GM12878 (cell line): ENCODE data around the gene FGF12. TPM values are rescaled to one million over a fixed set of nuclear protein-coding genes. Genes with fewer than 3 reads are reported as not detected.

Source experiments
- ATAC-seq: fragments of 200-7000 bp; cut with Tn5 transposase; 3 replicates; pipeline ENCODE4 v1.9.1; 2020; ENCODE audit warnings: mild to moderate bottlenecking, moderate library complexity
- BruUV-seq: library from RNA; stranded (reverse); fragments of 400-500 nt; replicated peaks from 2 replicates; lab custom pipeline; 2021; lab: Mats Ljungman, UMichigan
- CTCF ChIA-PET: fragments of 300-600 bp; sonication (Branson Sonifier 250); formaldehyde crosslinking; extraction: SDS; loops from one replicate; lab custom pipeline; 2021; ENCODE audit warnings: inconsistent platforms; lab: Yijun Ruan, JAX
- POLR2A ChIA-PET: fragments of 350-600 bp; formaldehyde crosslinking; extraction: SDS; loops from one replicate; lab custom pipeline; 2021; ENCODE audit warnings: inconsistent platforms; lab: Charles Lee
- RAD21 ChIA-PET: fragments of 300-600 bp; sonication (Branson Sonifier 250); formaldehyde crosslinking; loops from one replicate; lab custom pipeline; 2023; ENCODE audit warnings: antibody characterized with exemption; ENCODE audit not compliant: unreplicated experiment; lab: Charles Lee
- SMC1A ChIA-PET: fragments of 300-600 bp; sonication (Branson Sonifier 250); formaldehyde crosslinking; loops from one replicate; lab custom pipeline; 2023; ENCODE audit not compliant: unreplicated experiment, uncharacterized antibody; lab: Charles Lee
- DNase-seq: peaks from one replicate; pipeline ENCODE4 v3.0.0-alpha.2; 2011; ENCODE audit warnings: low read depth, low spot score
- FAIRE-seq: peaks from 3 replicates; lab custom pipeline; 2011; peaks lifted over from hg19 to GRCh38; lab: Jason Lieb, UNC
- H2AFZ ChIP-seq: 2 replicates; pipeline ENCODE4 v1.6.0; 2011; ENCODE audit warnings: low read depth, low read length, control low read depth; ENCODE audit not compliant: control insufficient read depth
- H3K27ac ChIP-seq: 2 replicates; pipeline ENCODE4 v1.5.1; 2011; ENCODE audit warnings: control low read depth; ENCODE audit not compliant: control insufficient read depth, insufficient read depth
- H3K27me3 ChIP-seq, 2 experiments: replicated peaks in 1 of 2; 2 replicates each; pipeline versions ENCODE4 v1.6.0 to v1.6.1; 2011; ENCODE audit warnings: low read length in 1 of 2; ENCODE audit not compliant: control insufficient read depth in 2 of 2, insufficient read depth in 2 of 2
- H3K36me3 ChIP-seq, 2 experiments: 2 replicates each; pipeline ENCODE4 v1.5.1; 2011; ENCODE audit warnings: low read length in 1 of 2; ENCODE audit not compliant: control insufficient read depth in 2 of 2, insufficient read depth in 2 of 2
- H3K4me1 ChIP-seq: 2 replicates; pipeline ENCODE4 v1.6.1; 2011; ENCODE audit warnings: mild to moderate bottlenecking, low read length, moderate library complexity, mixed read lengths; ENCODE audit not compliant: control insufficient read depth, insufficient read depth
- H3K4me2 ChIP-seq: 2 replicates; pipeline ENCODE4 v1.6.0; 2011; ENCODE audit warnings: control low read depth; ENCODE audit not compliant: control insufficient read depth, insufficient read depth
- H3K4me3 ChIP-seq: fragments of 200-600 bp; sonication (generic); 2 replicates; pipeline ENCODE4 v1.5.1; 2016
- H3K79me2 ChIP-seq: 2 replicates; pipeline ENCODE4 v1.6.0; 2011; ENCODE audit warnings: low read length; ENCODE audit not compliant: control insufficient read depth, insufficient read depth
- H3K9ac ChIP-seq: 2 replicates; pipeline ENCODE4 v1.8.0; 2011; ENCODE audit warnings: low read length, control low read depth, mixed read lengths; ENCODE audit not compliant: control insufficient read depth, insufficient read depth
- H3K9me3 ChIP-seq: replicated peaks from 3 replicates; pipeline ENCODE4 v1.5.1; 2011; ENCODE audit warnings: mild to moderate bottlenecking, low read length; ENCODE audit not compliant: control insufficient read depth, insufficient read depth
- H4K20me1 ChIP-seq: 2 replicates; pipeline ENCODE4 v1.6.0; 2011; ENCODE audit not compliant: control insufficient read depth, insufficient read depth
- CREM ChIP-seq: IDR thresholded peaks from 2 replicates; pipeline ENCODE4 v1.6.1; 2014; ENCODE audit warnings: antibody characterized with exemption, low read depth
- CUX1 ChIP-seq: IDR thresholded peaks from 2 replicates; pipeline ENCODE4 v1.6.1; 2012; ENCODE audit warnings: improper control_type of control experiment, low read depth, low read length; ENCODE audit not compliant: insufficient replicate concordance
- DPF2 ChIP-seq: fragments of 450-650 bp; IDR thresholded peaks from 2 replicates; pipeline ENCODE4 v1.6.1; 2017; ENCODE audit warnings: mild to moderate bottlenecking
- E2F4 ChIP-seq: IDR thresholded peaks from 2 replicates; pipeline ENCODE4 v1.6.1; 2012; ENCODE audit warnings: low read depth, low read length, improper control_type of control experiment
- ESRRA ChIP-seq: IDR thresholded peaks from 2 replicates; pipeline ENCODE4 v1.6.1; 2012; ENCODE audit warnings: mild to moderate bottlenecking, low read length, improper control_type of control experiment
- IRF3 ChIP-seq: fragments of 450-650 bp; IDR thresholded peaks from 2 replicates; pipeline ENCODE4 v1.6.1; 2014; ENCODE audit warnings: mild to moderate bottlenecking
- IRF5 ChIP-seq: fragments of 450-650 bp; IDR thresholded peaks from 2 replicates; pipeline ENCODE4 v1.6.1; 2017; ENCODE audit warnings: borderline replicate concordance
- KDM1A ChIP-seq: fragments of 200-600 bp; sonication (generic); IDR thresholded peaks from 2 replicates; pipeline ENCODE4 v1.6.1; 2016; ENCODE audit warnings: borderline replicate concordance
- MEF2A ChIP-seq: IDR thresholded peaks from 2 replicates; pipeline ENCODE4 v1.6.1; 2011; ENCODE audit warnings: low read depth, mild to moderate bottlenecking, low read length, moderate library complexity; ENCODE audit not compliant: insufficient read depth
- MTA2 ChIP-seq: fragments of 450-650 bp; IDR thresholded peaks from 2 replicates; pipeline ENCODE4 v1.6.1; 2016; ENCODE audit warnings: low read depth, mild to moderate bottlenecking, moderate library complexity
- NKRF ChIP-seq: fragments of 450-650 bp; conservative IDR thresholded peaks from 2 replicates; pipeline ENCODE4 v1.6.1; 2017; ENCODE audit warnings: mild to moderate bottlenecking, moderate library complexity
- SMC3 ChIP-seq: IDR thresholded peaks from 2 replicates; pipeline ENCODE4 v1.6.1; 2011; ENCODE audit warnings: low read length, improper control_type of control experiment, borderline replicate concordance
- TCF7 ChIP-seq: IDR thresholded peaks from 2 replicates; pipeline ENCODE4 v1.6.1; 2014; ENCODE audit warnings: antibody characterized with exemption, borderline replicate concordance
- ZNF274 ChIP-seq: IDR thresholded peaks from one replicate; pipeline ENCODE4 v1.8.0; 2011; ENCODE audit not compliant: insufficient read length, insufficient read depth
- ZNF384 ChIP-seq: IDR thresholded peaks from 2 replicates; pipeline ENCODE4 v1.6.1; 2012; ENCODE audit warnings: low read depth, mild to moderate bottlenecking, low read length, improper control_type of control experiment, borderline replicate concordance
- WGBS: methylation state at CpG from one replicate; pipeline ENCODE4 v1.1.6; 2016; ENCODE audit warnings: low lambda C conversion rate; ENCODE audit not compliant: insufficient replicate concordance, insufficient coverage; ENCODE audit errors: missing lambda C conversion rate; 5-methylcytosine and 5-hydroxymethylcytosine counted together
- in situ Hi-C: fragments of 300-500 bp; cut with MboI; formaldehyde crosslinking; loops from 9 replicates; pipeline ENCODE4 v1.14.3; 2018; ENCODE audit warnings: mixed read lengths
- intact Hi-C: fragments of 100-400 bp; cut with micrococcal nuclease; formaldehyde crosslinking; loops from one replicate; pipeline ENCODE4 v1.14.2; 2022; ENCODE audit not compliant: unreplicated experiment
- polyA plus RNA-seq, 11 experiments: library from polyadenylated mRNA; depleted of rRNA in 4 of 11; unstranded in 6 of 11; stranded (reverse) in 5 of 11; fragments of >200 nt; fragmentation: Nextera tagmentation in 4 of 11; fragmentation: Illumina TruSeq in 1 of 11; extraction: Ambion mirVana in 4 of 11; extraction: Trizol in 1 of 11; gene quantifications; 1 replicate in 1 of 11; 2 replicates in 10 of 11; pipeline versions ENCODE4 v1.2.1 to v1.2.3, GENCODE V29; 2011 to 2016; ENCODE audit warnings: inconsistent platforms in 2 of 11, missing spikeins in 2 of 11, low read depth in 1 of 11
- total RNA-seq, 4 experiments: library from RNA; depleted of rRNA in 3 of 4; stranded (reverse); fragments of >200 nt in 3 of 4; fragmentation: Illumina TruSeq in 1 of 4; extraction: Trizol in 1 of 4; gene quantifications; 2 replicates each; pipeline versions ENCODE4 v1.2.1 to v1.2.3, GENCODE V29; 2013 to 2021

The FGF12 gene
- total and polyA plus RNA-seq, 10 of the 15 experiments (the other 5 are each of a cell fraction or from before 2014, with no cell fraction given): 0.03 to 0.43 (median 0.13) TPM; not detected in 7

- Histone ChIP-seq H2AFZ (no peak overlapping the region), H4K20me1 (no peaks in the 10 kb centered on the region), H3K27ac (no peak overlapping the region), H3K4me2 (no peak overlapping the region), H3K9ac (no peak overlapping the region), H3K4me1 (no peaks in the 10 kb centered on the region), H3K79me2 (no peaks in the 10 kb centered on the region), H3K9me3 (no peaks in the 10 kb centered on the region), H3K36me3 (no peaks in the 10 kb centered on the region), H3K4me3 (no peak overlapping the region), H3K27me3 (peaks cover 6 to 11% of the 10 kb centered on the region in 2 experiments)
- ChIA-PET POLR2A (no interaction called here), RAD21 (no interaction called here), SMC1A (no interaction called here), CTCF (interaction anchor here (1.2 kb wide), 1 partner anchor 12 kb away, joined by 4 read pairs; no protein-coding TSS in a partner anchor)
- no peak for DNase-seq
- FAIRE-seq: no peak
- in situ Hi-C loops (no loop called here), intact Hi-C loops (no loop called here)
- no peak for ATAC-seq
- no TSS peak for BruUV-seq
- 56% methylated on average over 5 of the region's 5 CpGs for WGBS
- TF ChIP-seq ZNF274 (no peak), DPF2 (no peak), IRF5 (no peak), MEF2A (no peak), IRF3 (no peak), NKRF (no peak), CUX1 (no peak), ESRRA (no peak), E2F4 (no peak), SMC3 (no peak), CREM (no peak), ZNF384 (no peak), MTA2 (no peak), KDM1A (no peak), TCF7 (no peak)
These were observed 316.7 kb downstream of the FGF12 start for GRCh38 chr3:192410684-192410960.
